Measurements from ENCODE around the gene EHBP1.

DNA sequence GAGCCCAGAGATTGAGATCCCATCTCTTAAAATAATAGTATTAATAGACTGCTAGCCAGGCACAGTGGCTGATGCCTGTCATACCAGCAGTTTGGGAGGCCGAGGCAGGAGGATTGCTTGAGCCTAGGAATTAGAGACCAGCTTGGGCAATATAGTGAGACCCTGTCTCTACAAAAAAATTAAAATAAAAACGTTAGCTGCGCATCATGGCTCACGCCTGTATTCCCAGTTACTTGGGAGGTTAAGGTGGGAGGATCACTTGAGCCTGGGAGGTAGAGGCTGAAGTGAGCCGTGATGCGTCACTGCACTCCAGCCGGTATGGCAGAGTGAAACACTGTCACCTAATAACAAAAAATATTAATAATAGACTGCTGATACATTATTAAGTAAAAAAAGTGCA, 178.1 kb downstream of the EHBP1 start:
- TF ChIP-seq, protein P1, sequence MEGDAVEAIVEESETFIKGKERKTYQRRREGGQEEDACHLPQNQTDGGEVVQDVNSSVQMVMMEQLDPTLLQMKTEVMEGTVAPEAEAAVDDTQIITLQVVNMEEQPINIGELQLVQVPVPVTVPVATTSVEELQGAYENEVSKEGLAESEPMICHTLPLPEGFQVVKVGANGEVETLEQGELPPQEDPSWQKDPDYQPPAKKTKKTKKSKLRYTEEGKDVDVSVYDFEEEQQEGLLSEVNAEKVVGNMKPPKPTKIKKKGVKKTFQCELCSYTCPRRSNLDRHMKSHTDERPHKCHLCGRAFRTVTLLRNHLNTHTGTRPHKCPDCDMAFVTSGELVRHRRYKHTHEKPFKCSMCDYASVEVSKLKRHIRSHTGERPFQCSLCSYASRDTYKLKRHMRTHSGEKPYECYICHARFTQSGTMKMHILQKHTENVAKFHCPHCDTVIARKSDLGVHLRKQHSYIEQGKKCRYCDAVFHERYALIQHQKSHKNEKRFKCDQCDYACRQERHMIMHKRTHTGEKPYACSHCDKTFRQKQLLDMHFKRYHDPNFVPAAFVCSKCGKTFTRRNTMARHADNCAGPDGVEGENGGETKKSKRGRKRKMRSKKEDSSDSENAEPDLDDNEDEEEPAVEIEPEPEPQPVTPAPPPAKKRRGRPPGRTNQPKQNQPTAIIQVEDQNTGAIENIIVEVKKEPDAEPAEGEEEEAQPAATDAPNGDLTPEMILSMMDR (IDR thresholded peaks at IDR 0.05), result no peak
- no peak for TF ChIP-seq POLR2AphosphoS5 (IDR thresholded peaks at IDR 0.05)

Data from suprapubic skin (tissue), 3 donors.